GM21576 (cell line): Measurements from ENCODE around the gene ZNF837.
"Not testable (repeated sequence)": the region's sequence is repeated elsewhere in the genome, so short reads cannot be mapped to it uniquely, and the experiment has no call there.

Source experiments
- ATAC-seq: cut with Tn5 transposase; IDR thresholded peaks from one replicate; pipeline ENCODE4 v1.9.1; 2021; ENCODE audit warnings: mild to moderate bottlenecking, moderate library complexity; ENCODE audit not compliant: unreplicated experiment

The ZNF837 gene

DNA sequence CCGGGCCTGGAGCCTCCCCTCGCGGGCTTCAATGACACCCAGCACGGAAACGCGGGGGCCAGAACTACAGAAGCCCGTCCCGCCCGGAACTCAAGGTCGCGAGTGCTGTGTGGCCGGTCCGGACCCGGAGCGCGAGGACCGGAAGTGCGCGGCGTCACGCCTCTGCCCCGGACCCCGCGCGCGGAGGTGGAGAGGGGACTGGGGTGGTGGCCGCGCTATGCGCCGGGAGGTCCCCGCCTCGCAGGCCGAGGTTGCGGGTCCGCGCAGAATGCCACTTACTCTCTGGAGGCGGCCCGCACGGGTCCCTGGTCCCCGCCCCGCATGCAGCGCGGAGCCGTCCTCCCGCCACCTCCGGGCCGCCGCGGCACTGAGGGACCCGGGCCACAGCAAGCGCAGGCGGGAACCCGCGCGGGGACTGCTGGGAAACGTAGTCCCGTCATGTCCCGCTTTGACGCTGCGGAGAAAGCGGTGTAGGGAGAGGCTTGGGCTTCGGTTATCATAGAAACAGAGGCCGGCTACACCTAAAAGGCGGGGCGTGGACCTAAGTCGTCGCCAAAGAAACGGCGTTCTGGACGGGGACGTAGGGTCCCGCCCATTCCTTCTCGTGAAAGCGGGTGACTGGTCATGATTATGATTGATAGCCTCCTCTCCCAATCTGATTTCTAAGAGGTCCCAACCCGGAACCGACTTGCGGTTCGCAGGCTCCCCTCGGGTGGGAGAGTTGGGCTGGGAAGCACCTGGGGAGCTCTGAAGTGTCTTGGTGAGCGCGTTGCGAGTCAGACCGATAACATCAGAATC is at the start of gene ZNF837:
Gene ZNF837 (minus strand): TSS at position 369 of the 798 bp plus-strand sequence. CDS start 11,698 bp downstream, outside the sequence.
- ATAC-seq: peak; percentile 79

DNA sequence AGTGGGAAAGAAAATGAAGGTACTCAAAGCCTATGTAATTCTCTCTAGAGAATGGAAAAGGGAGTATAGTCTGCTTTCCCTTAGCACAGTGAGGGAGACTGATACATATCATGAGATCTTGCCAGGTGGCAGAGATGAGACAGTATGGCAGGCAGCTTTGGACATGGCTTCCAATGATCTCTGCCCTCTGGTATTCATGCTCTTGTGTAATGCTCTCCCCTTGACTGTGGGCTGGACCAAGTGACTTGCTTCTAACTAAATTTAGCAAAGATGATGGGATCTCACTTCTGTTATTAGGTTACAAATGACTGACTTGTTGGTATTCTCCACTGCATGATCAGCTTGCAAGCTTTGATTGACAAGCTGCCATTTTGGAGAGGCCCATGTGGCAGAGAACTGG is 48.9 kb upstream of the ZNF837 start:
- no peak for ATAC-seq

DNA sequence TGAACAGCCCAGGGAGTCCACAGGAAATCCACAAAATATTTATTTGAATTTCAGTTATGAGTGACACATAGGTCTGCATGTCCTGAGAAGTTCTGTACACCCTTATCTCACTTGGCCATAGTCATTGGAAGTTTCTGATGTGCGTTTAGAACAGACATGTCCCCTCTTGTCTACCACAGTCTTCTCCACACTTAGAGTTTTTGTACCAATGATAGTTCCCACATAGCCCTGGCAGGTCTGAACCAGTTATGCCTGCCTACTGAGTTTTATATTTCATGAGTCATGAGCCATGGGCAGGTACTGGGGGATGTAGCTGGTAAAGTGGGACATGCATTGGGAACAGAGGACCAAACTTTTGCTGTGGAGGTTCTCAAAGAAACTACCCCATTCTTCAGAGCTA is 47.8 kb upstream of the ZNF837 start:
- no peak for ATAC-seq

DNA sequence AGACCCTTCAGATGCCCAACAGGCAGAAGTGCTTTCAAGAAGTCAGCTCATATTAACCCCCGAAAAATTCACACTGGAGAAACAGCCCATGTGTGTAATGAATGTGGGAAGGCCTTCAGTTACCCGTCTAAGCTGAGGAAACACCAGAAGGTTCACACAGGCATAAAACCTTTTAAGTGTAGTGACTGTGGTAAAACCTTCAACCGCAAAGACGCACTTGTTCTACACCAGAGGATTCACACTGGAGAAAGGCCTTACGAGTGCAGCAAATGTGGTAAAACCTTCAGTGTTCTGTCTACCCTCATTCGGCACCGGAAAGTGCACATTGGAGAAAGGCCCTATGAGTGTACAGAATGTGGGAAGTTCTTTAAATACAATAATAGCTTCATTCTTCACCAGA is 36.2 kb upstream of the ZNF837 start:
- ATAC-seq: no peak

DNA sequence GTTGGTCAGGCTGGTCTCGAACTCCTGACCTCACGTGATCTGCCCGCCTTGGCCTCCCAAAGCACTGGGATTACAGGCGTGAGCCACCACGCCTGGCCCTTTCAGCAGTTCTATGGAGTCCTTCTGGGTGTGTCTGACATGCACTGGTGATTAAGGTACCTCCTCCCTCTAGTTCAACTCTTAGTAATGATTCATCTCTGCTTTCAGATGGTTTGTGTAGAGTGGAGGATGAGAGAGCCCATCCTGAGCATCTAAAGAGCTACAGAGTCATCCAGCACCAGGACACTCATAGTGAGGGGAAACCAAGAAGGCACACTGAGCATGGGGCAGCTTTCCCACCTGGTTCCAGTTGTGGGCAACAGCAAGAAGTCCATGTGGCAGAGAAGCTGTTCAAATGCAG is 35.8 kb upstream of the ZNF837 start:
- ATAC-seq: no peak

DNA sequence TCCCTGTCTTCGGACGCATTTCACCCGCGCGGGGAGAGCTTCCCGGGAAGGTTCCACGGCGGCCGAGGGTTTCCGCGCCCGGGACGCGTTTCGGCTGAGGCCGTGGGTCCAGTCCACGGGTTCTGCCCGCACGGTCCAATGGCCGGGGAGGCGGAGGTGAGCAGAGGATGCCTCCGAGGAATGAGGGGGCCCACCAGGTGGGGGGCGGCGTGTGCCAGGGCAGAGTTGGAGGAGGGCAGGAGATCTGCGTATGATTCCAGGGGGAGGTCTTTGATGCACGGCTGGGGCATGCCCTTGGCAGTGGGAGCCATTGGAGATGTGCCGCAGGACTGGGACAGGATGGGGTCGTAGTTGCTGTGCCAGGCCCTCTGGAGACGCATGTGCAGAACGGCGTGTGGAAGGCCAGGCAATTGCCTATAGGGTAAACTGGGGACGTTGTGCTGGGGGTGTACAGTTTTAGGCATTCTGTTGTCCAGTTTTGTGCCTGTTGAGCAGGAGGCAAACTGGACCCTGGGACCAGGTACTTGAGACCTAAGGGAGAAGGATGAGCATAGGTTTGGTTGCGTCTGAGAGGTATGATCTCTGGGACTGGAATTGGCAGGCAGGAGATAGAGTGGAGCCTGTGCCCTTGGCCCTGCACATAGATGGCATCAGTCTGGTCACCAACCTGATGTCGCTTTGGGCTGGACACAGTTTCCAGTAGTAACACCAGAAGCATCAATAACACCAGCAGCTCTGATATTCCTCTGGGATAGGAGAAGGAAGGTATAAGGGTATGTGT is 28.4 kb upstream of the ZNF837 start:
- ATAC-seq: no peak

DNA sequence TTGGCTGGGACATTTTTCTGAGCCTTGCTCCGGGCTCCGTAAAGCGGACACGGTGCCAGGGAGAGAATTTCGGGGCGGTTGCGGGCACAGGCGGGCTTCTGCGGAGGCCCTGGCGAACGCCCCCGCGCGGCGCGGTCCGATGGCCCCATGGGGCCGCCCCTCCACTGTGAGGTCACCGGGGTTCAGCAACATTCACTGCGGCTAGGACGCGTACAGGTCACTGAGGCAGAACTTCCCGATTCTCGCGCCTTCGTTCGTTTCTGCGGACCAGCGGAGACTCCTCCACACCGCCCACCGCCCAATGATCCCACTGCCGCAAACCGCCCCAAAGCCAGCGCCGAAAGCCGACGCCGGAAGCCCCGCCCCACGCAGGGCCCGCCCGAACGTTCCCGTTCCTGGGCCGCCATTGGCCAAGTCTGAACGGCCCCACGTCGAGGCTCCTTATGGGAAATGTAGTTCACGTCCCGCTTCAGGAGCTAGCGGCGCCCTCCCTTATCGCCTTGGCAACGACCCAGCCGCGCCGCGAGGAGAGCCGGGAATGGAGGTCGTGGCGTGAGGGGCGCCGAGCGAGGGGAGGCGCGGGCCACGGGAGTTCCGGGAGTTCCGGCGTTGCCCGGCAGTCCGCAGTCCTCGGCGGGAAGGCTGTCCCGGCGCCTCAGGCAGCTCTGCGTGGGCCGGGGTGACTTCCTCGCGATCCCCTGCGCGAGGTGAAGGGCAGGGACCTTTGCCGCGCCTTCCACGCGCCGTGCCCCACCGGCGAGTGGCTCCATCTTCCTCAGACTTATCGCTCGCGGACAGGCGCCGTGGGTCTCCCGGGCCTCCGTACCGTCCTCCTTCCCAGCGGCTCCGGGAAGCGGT is 27.6 kb upstream of the ZNF837 start, which contains the start of gene ZNF584:
Gene ZNF584 (plus strand): TSS at position 498 of the 858 bp plus-strand sequence. CDS start 499 bp downstream, outside the sequence.
- ATAC-seq: peak; percentile 90

DNA sequence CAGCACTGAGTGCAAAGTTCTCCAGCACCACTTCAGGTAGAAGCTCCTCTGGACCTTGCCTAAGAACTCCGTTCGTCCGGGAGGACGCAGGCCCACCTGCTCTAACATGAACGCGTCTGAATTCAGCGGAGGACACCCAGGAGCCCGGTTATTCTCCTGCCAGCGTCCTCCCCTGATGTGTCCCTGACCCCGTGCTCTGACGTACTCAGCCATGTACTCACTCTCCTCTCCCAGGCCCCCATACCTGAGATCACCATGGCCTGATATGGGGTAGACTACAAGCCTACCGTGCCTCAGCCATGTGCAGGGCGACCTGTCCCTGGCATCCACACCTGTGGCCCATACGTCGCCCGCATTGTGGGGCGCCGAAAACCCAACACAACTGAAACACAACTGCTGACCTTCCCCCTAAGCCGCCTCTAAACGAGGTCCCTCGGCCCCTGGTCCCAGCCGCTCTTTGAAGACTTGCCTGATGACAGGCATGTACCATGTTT is 26.9 kb upstream of the ZNF837 start:
- no peak for ATAC-seq

DNA sequence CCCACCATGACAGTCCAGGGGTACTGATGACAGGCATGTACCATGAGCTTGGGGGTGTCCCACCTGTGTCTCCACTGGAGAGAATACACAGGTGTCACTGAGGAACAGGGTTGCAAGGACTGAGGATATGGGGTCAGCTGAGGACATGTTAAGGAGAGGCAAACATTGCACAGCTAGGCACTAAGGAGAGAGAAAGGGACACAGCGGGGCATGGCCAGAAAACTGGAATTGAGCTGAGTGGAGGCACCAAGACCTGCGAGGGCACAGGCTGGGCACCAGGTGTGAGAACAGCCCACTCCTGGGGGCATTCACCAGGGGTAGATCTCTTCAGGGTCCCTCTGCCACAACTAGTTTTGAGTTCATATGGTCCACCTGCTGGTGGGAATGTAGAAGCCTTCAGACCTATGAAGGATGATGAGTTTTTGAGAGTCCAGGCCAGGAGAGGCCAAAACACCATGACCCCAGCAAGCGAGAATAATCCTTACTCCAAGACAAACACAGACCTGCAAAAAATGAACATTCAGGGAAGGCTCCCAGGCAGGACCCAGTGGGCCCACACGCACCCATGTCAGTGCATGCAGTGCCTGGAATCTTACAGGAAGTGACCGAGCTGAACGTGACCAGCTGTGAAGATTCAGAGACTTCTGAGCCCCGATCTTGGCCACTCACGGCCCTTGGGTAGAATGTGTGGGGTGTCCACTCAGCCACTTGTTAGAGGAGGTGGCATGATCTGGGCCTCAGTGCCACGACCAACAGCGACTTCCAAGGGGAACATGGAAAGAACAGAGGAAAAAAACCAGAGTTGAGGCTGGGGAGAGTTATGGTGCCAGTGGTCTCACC is 26.2 kb upstream of the ZNF837 start:
- no peak for ATAC-seq

DNA sequence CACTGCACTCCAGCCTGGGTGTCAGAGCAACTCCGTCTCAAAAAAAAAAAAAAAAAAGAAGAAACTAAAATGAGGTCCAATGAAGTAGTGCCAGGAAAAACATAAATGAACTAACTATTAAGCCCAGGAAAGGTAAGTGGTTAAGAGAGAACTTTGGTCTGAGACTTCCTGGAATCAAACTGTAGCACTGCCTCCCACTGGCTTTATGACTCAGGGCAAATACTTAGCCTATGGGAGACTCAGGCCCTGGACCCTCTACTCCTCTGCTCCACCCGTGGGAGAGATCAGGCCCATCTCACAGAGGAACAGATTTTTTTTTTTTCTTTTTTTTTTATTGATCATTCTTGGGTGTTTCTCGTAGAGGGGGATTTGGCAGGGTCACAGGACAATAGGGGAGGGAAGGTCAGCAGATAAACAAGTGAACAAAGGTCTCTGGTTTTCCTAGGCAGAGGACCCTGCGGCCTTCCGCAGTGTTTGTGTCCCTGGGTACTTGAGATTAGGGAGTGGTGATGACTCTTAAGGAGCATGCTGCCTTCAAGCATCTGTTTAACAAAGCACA is 23.2 kb upstream of the ZNF837 start:
- ATAC-seq: not testable (repeated sequence)

DNA sequence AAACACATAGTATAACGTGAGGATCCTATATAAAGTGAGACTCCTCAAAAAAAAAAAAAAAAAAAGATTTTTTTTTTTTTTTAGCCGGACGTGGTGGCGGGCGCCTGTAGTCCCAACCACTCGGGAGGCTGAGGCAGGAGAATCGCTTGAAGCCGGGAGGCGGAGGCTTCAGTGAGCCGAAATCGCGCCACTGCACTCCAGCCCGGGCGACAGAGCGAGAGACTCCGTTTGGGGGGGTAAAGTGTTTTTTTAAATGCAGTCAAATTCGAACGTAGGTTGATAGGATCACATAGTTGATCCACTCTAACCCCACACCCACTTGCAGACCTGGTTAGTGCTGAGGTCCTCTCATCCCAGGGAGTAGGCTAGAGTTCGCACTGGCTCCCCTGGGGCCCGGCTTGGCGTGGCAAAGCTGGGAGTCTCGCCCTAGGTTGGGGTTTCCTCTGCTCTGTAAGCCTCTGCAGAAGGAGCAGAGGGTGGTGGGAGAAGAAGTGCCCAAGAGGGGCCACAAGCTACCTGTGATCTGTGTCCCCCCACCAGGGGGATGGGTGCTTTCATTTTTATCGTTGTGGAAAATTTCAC is 21.1 kb upstream of the ZNF837 start:
- ATAC-seq: no peak

DNA sequence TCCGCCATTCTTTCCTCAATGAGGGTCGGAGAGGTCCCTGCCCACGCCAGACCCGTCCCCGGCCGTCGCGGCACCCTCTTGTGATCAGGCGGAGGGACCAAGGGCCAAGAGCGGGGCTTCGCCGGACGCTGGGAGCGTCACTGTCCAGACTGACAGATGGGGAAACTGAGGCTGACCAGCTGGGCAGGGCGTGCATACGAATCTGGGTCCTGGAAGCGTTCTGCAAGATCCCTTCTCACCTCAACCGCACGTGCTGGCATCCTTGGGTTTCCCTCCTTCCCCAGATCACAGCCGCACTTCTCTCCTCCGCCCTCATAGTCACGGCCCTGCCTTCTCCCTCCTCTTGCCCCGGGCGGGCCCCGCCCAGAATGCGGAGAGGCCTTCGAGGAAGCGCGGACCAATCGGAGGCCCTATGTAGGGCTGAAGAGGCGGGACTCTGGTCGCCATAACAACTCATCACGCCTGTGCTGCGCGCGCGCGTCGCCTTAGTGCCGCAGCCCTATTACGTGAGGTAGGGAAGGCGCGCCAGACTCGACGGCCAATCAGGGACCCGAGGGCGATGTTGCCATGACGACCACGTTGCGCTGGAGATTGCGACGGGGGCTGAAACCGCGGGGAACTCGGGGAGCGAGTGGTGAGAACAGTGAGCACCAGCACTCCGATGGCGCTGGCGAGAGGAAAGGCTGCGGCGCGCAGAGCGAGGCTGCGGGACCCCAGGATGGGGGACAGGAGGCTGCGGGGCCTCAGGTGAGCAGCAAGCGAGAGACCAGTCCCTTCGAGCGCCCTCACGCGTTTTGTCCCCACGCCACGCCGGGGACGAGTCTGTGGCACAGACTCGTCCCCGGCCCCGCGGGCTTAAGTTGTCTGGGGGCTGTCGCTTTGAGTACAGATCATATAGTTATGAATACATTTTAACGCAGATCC is 20.3 kb upstream of the ZNF837 start:
- ATAC-seq: peak; percentile 96

DNA sequence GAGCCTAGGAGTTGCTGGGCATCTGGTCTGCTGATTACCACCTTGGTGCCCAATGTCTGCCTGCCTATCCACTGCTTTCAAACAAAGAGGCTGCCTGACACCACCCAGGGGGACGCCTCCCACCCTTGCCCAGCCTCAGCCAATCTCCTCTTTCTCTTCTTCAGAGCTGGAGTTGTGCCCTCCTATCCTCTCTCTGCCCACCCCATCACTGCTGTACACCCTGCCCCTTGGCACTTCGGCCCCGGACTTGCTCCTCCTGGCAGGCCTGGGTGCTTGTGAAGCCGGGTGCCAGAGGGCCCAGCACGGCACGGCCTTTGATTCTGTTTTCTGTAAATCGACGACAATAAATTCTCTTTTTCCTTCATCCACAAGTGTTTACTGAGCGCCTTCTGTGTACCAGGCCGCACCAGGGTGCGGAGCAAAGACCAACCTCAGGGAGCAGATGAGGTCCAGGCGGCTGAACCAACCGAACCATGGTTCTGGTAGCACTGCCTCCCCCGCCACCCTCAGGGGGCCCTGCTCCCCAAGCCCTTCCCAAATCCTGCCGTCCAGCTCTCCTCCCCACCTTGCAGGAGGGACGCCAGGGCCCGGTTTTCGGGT is 19.6 kb upstream of the ZNF837 start:
- no peak for ATAC-seq

DNA sequence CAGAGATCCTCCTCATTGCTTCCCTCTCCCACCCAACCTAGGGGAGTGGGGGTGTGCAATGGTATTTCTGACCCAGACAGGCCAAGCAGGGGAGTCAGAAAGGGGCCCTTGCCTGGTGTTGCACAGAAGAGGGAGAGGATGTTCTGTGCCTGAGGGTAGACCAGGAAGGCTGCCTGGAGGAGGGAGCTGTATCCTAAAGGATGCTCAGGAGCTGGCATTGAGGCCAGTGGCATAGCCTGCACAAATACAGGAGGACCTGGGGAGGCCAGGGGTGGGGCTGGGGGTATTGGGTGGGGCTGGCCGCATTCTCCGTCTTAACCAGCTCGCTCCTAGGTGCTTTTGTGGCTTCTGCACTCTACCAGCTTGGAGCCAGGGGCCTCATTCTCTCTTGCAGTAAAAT is 19.1 kb upstream of the ZNF837 start:
- no peak for ATAC-seq

DNA sequence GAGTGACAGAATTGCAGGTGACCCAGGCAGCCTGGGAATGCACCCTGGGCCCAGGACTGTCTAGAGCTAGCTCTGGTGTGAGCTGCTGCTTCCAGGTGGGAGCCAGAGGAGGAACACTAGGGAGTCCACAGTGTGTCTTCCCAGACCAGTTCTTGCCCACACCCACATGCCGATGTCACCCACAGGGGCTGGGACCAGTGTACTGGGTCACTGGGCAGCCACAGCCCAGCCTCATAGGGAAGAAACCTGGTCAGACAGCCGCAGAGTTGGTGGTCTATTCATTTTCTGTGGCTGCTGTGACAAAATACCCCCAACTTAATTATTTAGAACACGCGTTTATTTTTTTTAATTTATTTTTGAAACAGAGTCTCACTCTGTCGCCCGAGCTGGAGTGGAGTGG is 17.7 kb upstream of the ZNF837 start:
- no peak for ATAC-seq

DNA sequence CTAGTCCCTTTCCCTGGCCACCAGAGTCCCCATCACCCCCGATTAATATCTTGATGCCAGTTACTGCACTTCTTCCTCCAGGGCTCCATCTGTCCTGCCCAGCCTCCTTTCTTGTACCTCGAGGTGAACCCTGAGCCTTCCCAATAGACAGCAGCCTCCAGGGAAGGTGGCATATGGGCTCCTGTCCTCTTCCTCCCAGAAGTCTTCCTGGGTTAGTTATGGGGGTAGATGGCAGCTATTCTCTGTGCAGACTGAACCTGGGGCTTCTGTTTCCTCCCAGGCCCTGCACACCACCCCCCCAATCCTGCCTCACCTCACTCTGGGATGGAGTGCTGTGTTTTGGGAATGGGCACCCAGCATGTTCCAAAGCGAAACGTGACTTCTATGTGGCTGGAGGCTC is 17.3 kb upstream of the ZNF837 start:
- no peak for ATAC-seq

DNA sequence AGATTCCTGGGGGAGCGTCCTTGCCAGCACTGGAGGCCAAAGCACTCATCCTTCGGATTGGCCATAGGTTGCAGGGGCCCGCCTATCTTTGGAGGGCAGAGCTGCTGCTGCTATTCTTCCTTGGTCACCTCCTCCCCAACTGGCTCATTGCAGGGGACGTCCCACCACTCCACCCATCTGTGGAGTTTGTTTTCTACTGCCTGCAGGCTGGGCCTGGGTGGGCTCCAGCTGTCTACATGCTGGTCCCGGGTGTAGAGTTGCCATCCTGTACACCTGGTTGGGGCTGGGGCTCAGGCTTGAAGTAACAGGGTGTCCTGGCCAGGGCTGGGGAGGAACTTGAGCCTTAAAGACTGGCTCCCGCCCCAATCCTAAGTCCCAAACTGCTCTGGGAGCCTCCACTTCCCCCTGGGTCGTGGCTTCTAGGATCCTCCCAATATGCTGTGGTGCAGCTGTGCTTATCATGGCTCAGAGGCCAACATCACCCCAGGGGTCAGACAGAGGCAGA is 16.8 kb upstream of the ZNF837 start:
- ATAC-seq: no peak
